GM18499 (cell line): Measurements from ENCODE around the gene UBAC1.
"Not testable (repeated sequence)": the region's sequence is repeated elsewhere in the genome, so short reads cannot be mapped to it uniquely, and the experiment has no call there.

Experiments
- ATAC-seq: cut with Tn5 transposase; IDR thresholded peaks from one replicate; pipeline ENCODE4 v1.9.1; 2021; ENCODE audit warnings: moderate number of reproducible peaks; ENCODE audit not compliant: insufficient read depth, unreplicated experiment

Gene UBAC1

DNA sequence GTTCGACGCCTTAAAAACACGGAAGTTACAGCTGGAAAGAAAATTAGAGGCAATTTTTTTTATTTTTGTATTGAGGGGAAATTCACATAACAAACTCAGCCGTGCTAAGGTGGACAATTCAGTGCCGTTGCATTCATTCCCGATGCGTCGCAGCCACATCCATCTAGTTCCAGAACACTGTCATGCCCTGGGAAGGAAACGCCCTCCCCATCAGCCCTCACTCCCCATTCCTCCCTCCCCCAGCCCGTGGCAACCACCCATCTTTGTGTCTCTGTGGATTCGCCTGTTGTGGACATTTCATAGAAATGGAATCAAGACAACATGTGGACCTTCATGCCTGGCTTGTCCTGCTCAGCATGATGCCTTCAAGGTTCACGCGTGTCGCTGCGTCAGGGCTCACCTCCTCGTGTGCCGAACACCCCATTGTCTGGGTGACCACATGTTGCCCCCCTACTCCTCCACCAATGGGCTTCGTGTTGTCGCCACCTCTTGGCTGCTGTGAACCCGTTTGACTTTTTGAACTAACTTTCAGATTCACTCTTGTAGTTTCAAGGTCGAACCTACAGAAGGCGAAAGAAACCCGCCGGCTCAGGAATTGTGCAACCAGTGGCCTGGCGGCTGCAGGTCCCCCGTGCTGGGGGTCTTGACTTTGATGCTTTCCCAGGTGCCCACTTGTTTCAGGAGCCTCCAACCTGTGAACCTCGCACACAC is 36.4 kb downstream of the UBAC1 start:
- no peak for ATAC-seq

GRCh38 chr9:135923508-135923907 is 37.7 kb downstream of the UBAC1 start:
- no peak for ATAC-seq

DNA sequence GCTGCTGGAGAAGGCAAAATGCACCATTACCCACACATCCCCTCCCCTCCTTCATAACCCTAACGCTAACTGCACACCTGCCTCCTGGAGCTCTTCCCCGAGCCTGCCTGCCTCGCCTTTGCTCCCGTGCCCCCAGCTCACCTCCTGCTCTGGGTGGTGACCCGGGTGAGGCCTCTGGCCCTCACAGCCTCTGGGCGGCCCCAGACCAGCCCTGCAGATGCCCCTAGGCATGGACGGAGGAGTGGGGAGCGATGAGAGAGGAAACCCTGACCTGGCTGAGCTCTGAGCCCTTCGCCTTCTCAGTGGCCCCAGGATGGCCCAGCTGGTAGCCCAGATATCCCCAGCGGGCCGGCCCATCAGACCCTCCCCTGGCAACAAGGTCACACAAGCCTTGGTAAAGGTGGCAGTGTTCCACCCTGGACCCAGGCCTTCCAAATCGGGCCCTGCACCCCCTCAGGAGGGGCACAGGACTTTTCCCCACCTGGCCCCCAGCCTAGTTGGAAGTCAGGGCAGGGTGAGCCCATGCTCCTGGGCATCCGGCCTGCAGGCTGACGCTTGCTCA is 39.3 kb downstream of the UBAC1 start:
- no peak for ATAC-seq

- no peak for ATAC-seq
Measured at GRCh38 chr9:135920973-135921585, 40.1 kb downstream of the UBAC1 start.

GRCh38 chr9:135920256-135920930 is 40.8 kb downstream of the UBAC1 start:
- ATAC-seq = no peak

- ATAC-seq = no peak
Measured at GRCh38 chr9:135919318-135919890, 41.8 kb downstream of the UBAC1 start.

DNA sequence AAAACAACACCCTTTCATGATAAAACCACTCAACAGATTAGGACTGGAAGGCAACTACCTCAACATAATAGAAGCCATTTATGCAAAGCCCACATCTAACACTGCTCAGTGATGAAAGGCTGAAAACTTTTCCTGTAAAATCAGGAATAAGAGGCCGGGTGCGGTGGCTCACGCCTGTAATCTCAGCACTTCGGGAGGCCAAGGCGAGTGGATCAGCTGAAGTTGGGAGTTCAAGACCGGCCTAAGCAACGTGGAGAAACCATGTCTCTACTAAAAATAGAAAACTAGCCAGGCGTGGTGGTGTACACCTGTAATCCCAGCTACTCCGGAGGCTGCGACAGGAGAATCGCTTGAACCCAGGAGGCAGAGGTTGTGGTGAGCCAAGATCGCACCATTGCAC is 44.9 kb downstream of the UBAC1 start:
- ATAC-seq = not testable (repeated sequence)

GRCh38 chr9:135914921-135915320 is 46.3 kb downstream of the UBAC1 start:
- no peak for ATAC-seq

GRCh38 chr9:135911233-135911632 is 49.9 kb downstream of the UBAC1 start:
- not testable (repeated sequence) for ATAC-seq

DNA sequence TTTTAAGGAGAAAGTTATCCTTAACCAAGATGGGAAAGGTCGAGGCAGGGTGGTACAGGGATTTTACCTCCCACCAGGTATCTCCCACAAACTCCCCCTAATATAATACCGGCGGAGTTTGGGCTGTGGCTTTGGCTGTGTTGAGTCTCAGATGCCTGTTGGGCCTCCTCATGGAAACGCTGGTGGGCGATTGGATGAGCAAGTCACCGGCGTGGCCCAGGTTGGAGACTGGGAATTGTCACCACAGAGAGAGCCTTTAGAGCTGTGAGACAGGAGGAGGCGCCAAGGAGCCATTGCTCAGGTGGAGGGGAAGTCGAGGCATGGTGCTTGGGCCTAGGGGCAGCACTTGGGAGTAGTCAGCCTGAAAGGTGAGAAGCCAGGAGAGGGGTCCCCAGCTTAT is 50.4 kb downstream of the UBAC1 start:
- no peak for ATAC-seq

DNA sequence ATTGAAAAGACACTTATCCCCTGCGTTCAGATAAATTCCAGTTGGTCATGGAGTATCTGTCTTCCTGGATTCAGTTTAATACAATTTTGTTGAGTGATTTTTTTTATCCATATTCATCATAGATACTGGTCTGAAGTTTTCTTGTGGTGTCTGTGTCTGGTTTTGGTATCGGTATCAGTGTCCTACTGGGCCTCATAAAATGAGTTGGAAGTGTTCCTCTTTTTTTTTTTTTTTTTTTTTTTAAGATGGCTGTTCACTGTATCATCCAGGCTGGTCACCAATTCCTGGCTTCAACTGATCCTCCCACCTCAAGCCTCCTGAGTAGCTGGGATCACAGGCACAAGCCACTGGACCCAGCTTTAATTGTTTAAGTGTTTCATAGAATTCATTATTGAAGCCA is 51.0 kb downstream of the UBAC1 start:
- no peak for ATAC-seq

GRCh38 chr9:135909371-135909770 is 51.8 kb downstream of the UBAC1 start:
- no peak for ATAC-seq

- no peak for ATAC-seq
Measured at GRCh38 chr9:135908754-135909204, 52.4 kb downstream of the UBAC1 start.

DNA sequence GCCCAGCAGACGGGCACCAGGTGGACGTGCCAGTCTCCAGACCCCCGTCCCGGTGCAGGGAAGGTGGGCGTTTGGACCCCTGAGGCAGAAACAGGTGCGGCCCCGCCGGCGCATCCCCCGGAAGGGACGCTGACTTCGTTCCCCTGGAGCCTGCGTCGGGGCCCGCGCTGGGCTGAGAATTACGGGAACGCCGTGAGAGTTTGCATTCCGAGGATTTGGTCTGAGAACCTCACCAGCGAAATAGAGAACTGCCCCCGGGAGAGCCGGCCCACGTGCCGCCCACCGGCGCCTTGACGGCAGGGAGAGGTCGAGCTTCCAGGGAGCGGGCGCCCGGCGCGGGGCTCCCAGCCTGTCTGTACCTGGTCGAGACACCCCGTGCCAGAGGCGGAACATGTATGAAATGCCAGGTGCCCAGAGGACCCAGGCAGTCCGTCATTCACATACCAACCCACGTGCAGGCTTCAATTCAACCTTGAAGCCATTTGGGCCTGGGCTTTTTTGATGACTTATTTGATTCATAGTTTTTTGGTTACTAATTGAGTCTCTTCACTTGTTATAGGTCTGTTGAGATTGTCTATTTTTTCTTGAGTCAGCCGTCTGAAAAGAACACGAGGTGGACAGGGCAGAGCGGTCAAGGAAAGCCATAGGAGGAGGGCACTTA is 53.0 kb downstream of the UBAC1 start:
- no peak for ATAC-seq

- peak; percentile 49 for ATAC-seq
Measured at GRCh38 chr9:135907431-135908092, 53.6 kb downstream of the UBAC1 start, which contains the start of gene CAMSAP1. Gene CAMSAP1, minus strand, starts transcription at chr9:135907546. Its CDS starts 387 bp downstream, at chr9:135907159.

DNA sequence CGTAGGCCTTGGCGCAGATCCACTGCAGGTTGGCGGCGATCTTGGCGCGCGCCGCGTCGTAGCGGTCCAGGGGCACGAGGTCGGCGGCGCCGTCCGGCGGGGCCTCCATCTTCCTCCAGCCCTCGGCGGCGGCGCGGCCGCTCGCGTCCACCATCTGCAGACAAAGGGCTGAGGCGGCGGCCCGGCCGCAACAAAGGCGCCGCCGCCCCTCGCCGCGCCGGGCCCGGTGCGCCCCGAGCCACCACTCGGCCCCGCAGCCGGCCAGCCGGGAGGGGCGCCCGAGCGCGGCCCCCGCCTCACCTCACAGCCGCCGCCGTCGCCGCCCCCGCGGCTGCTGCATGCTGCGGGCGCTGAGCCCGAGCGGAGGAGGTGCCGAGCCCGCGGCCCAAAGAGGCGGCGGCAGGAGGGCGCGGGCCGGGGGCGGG is 54.2 kb downstream of the UBAC1 start:
- ATAC-seq = peak; percentile 13

DNA sequence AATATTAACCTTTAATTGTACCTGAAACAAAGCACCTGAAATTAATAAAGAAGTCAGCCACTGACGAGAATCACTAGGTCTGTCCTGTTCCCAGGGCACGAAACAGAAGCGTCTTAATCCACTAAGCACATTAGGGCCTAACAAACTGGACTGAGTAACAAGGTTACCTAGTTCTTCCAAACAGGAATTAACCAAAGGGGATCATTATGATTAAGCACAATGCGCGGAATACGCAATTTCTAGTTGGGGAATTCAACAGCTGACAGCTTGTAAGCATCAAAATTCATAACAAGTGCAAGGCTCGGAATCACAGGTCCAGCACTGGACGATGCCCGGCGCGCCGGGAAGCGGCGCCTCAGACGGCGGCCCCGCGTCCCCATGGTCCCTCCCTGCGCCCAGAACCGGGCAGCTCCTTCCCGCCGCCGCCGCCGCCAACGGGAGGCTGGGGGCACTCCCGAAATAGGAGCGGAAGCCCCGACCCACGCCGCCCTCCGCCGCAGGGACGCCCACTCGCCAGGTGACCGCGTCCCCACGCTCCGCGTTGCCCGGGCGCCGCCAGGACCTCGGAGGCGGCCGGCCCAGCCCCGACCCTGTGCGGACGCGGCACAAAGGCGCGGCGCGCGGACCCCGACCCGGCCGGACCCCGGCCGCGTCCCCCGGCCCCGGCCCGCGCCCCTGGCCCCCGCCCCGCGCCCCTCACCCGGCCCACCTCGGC is 54.7 kb downstream of the UBAC1 start:
- no peak for ATAC-seq

DNA sequence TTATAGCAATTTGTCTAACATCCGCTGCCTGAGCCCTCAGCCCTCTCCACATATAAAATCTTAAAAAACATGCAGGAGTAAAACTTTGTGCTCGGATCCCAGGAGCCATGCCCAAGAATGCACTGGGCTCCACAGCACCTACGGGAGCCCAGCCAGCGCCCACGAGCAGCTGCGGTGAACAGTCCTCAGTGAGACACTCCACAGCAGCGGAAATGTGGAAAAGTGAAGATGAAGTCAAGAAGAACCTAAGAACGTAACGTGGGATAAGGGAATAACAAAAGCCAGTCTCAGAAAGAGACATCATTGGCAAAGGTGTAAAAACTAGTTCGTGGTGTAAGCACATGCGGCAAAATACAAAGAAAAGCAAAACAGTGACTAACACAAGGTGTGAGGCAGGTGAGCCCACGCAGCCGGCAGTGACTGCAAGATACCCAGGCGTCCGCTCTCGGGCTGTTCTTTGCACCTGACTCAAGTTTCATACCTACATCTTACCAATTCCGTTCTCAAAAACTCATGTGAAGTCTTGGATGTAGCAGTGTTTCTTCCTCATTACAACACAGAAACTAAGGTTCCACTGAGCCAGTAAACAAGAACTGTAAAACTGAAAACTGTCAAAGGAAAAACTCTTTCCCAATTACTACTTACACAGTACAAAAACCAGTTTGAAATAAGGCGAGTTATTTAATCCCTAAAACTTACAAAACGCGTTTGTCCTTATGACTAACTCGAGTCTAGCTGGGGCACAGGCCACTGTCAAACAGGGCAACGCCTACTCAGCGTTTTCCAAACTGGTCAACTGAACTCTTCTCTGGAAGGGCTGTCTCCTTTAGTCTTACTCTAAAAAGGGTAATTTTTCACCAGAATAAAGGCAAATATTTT is 55.6 kb downstream of the UBAC1 start:
- no peak for ATAC-seq
